ENCODE results near the gene GPD1L. TPM values are rescaled to one million over a fixed set of nuclear protein-coding genes. Genes with fewer than 3 reads are reported as not detected.
"Not testable (repeated sequence)": the region's sequence is repeated elsewhere in the genome, so short reads cannot be mapped to it uniquely, and the experiment has no call there.

GPD1L gene
- polyA plus RNA-seq, 3 donors = 15.3 to 79.7 (median 53.2) TPM

- 60 to 73% (median 70%) methylated on average over 7 of the region's 7 CpGs for WGBS, 3 donors
- no peak overlapping the region for H3K27ac ChIP-seq (ENCODE audit: low read depth, low read length)
These were observed 51.3 kb downstream of the GPD1L start for GRCh38 chr3:32157600-32158264.

GRCh38 chr3:32160706-32161214 lies 54.3 kb downstream of the GPD1L start:
- WGBS, 3 donors = 81 to 88% (median 82%) methylated on average over 3 of the region's 3 CpGs
- H3K27ac ChIP-seq (ENCODE audit: low read depth, low read length) = no peak overlapping the region

GRCh38 chr3:32165442-32165841 lies 59.0 kb downstream of the GPD1L start:
- H3K27ac ChIP-seq (ENCODE audit: low read depth, low read length) = no peak overlapping the region
- WGBS, 3 donors = 83 to 100% (median 89%) methylated on average over 1 of the region's 1 CpG

- H3K27ac ChIP-seq (ENCODE audit: low read depth, low read length) = no peak overlapping the region
- 92 to 97% (median 95%) methylated on average over 4 of the region's 4 CpGs for WGBS, 3 donors
These were observed 60.2 kb downstream of the GPD1L start for GRCh38 chr3:32166654-32167053.

- 94 to 97% (median 96%) methylated on average over 1 of the region's 1 CpG for WGBS, 3 donors
- H3K27ac ChIP-seq (ENCODE audit: low read depth, low read length) = no peak overlapping the region
These were observed 66.0 kb downstream of the GPD1L start for GRCh38 chr3:32172420-32172819.

- H3K27ac ChIP-seq (ENCODE audit: low read depth, low read length) = no peak overlapping the region
- 35 to 42% (median 39%) methylated on average over 7 of the region's 7 CpGs for WGBS, 3 donors
These were observed 69.3 kb downstream of the GPD1L start for GRCh38 chr3:32175607-32176197.

- no peak overlapping the region for H3K27ac ChIP-seq (ENCODE audit: low read depth, low read length)
- 16 to 18% (median 16%) methylated on average over 9 of the region's 9 CpGs for WGBS, 3 donors
These were observed 70.7 kb downstream of the GPD1L start for GRCh38 chr3:32176989-32177701.

- H3K27ac ChIP-seq (ENCODE audit: low read depth, low read length) = no peak overlapping the region
- WGBS, 3 donors = 25 to 27% (median 26%) methylated on average over 5 of the region's 5 CpGs
These were observed 71.3 kb downstream of the GPD1L start for GRCh38 chr3:32177702-32178198.

- 52 to 55% (median 53%) methylated on average over 7 of the region's 7 CpGs for WGBS, 3 donors
- no peak overlapping the region for H3K27ac ChIP-seq (ENCODE audit: low read depth, low read length)
These were observed 73.8 kb downstream of the GPD1L start for GRCh38 chr3:32180141-32180784.

- WGBS, 3 donors = 87 to 92% (median 88%) methylated on average over 7 of the region's 7 CpGs
- no peak overlapping the region for H3K27ac ChIP-seq (ENCODE audit: low read depth, low read length)
These were observed 74.9 kb downstream of the GPD1L start for GRCh38 chr3:32181365-32181764.

- H3K27ac ChIP-seq (ENCODE audit: low read depth, low read length) = no peak overlapping the region
- WGBS, 3 donors = 86 to 91% (median 89%) methylated on average over 6 of the region's 6 CpGs
These were observed 75.4 kb downstream of the GPD1L start for GRCh38 chr3:32181796-32182195.

- WGBS, 3 donors = 81 to 85% (median 82%) methylated on average over 3 of the region's 3 CpGs
- H3K27ac ChIP-seq (ENCODE audit: low read depth, low read length) = no peak overlapping the region
These were observed 77.8 kb downstream of the GPD1L start for GRCh38 chr3:32184187-32184730.

GRCh38 chr3:32186097-32186496 lies 79.7 kb downstream of the GPD1L start:
- H3K27ac ChIP-seq (ENCODE audit: low read depth, low read length) = no peak overlapping the region
- WGBS, 3 donors = 72 to 85% (median 82%) methylated on average over 4 of the region's 4 CpGs

GRCh38 chr3:32186876-32187275 lies 80.5 kb downstream of the GPD1L start:
- no peak overlapping the region for H3K27ac ChIP-seq (ENCODE audit: low read depth, low read length)
- WGBS, 3 donors = 83 to 86% (median 84%) methylated on average over 2 of the region's 2 CpGs

- no peak overlapping the region for H3K27ac ChIP-seq (ENCODE audit: low read depth, low read length)
- 76 to 78% (median 76%) methylated on average over 3 of the region's 3 CpGs for WGBS, 3 donors
These were observed 83.3 kb downstream of the GPD1L start for GRCh38 chr3:32189693-32190092.

- 72 to 88% (median 75%) methylated on average over 6 of the region's 6 CpGs for WGBS, 3 donors
- H3K27ac ChIP-seq (ENCODE audit: low read depth, low read length) = not testable (repeated sequence)
These were observed 84.1 kb downstream of the GPD1L start for GRCh38 chr3:32190556-32190955.

GRCh38 chr3:32193101-32193500 lies 86.7 kb downstream of the GPD1L start:
- no peak overlapping the region for H3K27ac ChIP-seq (ENCODE audit: low read depth, low read length)

GRCh38 chr3:32194653-32195052 lies 88.2 kb downstream of the GPD1L start:
- WGBS, 3 donors = 66 to 87% (median 69%) methylated on average over 1 of the region's 1 CpG
- no peak overlapping the region for H3K27ac ChIP-seq (ENCODE audit: low read depth, low read length)
